Osteocyte (in vitro differentiated cells): ENCODE results near the gene PICALM. TPM values are rescaled to one million over a fixed set of nuclear protein-coding genes. Genes with fewer than 3 reads are reported as not detected.
"Not testable (repeated sequence)": the region's sequence is repeated elsewhere in the genome, so short reads cannot be mapped to it uniquely, and the experiment has no call there.

ENCODE experiments used
- DNase-seq: peaks from one replicate; pipeline ENCODE4 v3.0.0; 2021; ENCODE audit warnings: mixed read lengths; ENCODE audit not compliant: unreplicated experiment; ENCODE audit errors: extremely low spot score
- H3K27ac Mint-ChIP-seq: one replicate; pipeline ENCODE4 v1.8.0; 2021; ENCODE audit warnings: mild to moderate bottlenecking, mixed read lengths; ENCODE audit not compliant: unreplicated experiment
- H3K27me3 Mint-ChIP-seq: one replicate; pipeline ENCODE4 v1.8.0; 2021; ENCODE audit warnings: mixed read lengths; ENCODE audit not compliant: unreplicated experiment
- H3K36me3 Mint-ChIP-seq: one replicate; pipeline ENCODE4 v1.8.0; 2021; ENCODE audit warnings: mixed read lengths; ENCODE audit not compliant: unreplicated experiment
- H3K4me1 Mint-ChIP-seq: one replicate; pipeline ENCODE4 v1.8.0; 2021; ENCODE audit warnings: mixed read lengths; ENCODE audit not compliant: unreplicated experiment
- H3K4me3 Mint-ChIP-seq: one replicate; pipeline ENCODE4 v1.8.0; 2021; ENCODE audit warnings: mild to moderate bottlenecking, moderate library complexity, mixed read lengths; ENCODE audit not compliant: unreplicated experiment
- H3K9me3 Mint-ChIP-seq: one replicate; pipeline ENCODE4 v1.8.0; 2021; ENCODE audit warnings: mixed read lengths; ENCODE audit not compliant: unreplicated experiment
- CTCF ChIP-seq: fragments of 200-600 bp; sonication (generic); IDR thresholded peaks from 2 replicates; pipeline ENCODE4 v1.5.0; 2021; ENCODE audit warnings: antibody characterized with exemption, mild to moderate bottlenecking, moderate library complexity
- total RNA-seq: library from RNA; stranded (reverse); gene quantifications from 2 replicates; pipeline ENCODE4 v1.2.1, GENCODE V29; 2021

The PICALM gene
- total RNA-seq, 1 donor from 2014 or later = 267 TPM

- H3K4me3 Mint-ChIP-seq = no peak overlapping the region
- H3K27ac Mint-ChIP-seq = peak overlapping the region; percentile 52
- peaks cover 15% of the 10 kb centered on the region for H3K4me1 Mint-ChIP-seq
- H3K36me3 Mint-ChIP-seq = no peaks in the 10 kb centered on the region
- H3K9me3 Mint-ChIP-seq = no peaks in the 10 kb centered on the region
- TF ChIP-seq CTCF = no peak
- no peaks in the 10 kb centered on the region for H3K27me3 Mint-ChIP-seq
- DNase-seq = no peak
Observed at GRCh38 chr11:86116386-86116726, 47.5 kb upstream of the PICALM start.

GRCh38 chr11:86115542-86116385 is 46.9 kb upstream of the PICALM start:
- Mint-ChIP-seq H3K4me1 (peaks cover 15% of the 10 kb centered on the region), H3K9me3 (no peaks in the 10 kb centered on the region), H3K36me3 (no peaks in the 10 kb centered on the region), H3K27ac (peak overlapping the region; percentile 52), H3K4me3 (no peak overlapping the region), H3K27me3 (no peaks in the 10 kb centered on the region)
- DNase-seq = no peak
- no peak for TF ChIP-seq CTCF

GRCh38 chr11:86108890-86109638 is 40.2 kb upstream of the PICALM start:
- DNase-seq = no peak
- H3K27me3 Mint-ChIP-seq = no peaks in the 10 kb centered on the region
- peaks cover 14% of the 10 kb centered on the region for H3K4me1 Mint-ChIP-seq
- no peak overlapping the region for H3K4me3 Mint-ChIP-seq
- TF ChIP-seq CTCF = no peak
- H3K27ac Mint-ChIP-seq = no peak overlapping the region
- H3K36me3 Mint-ChIP-seq = no peaks in the 10 kb centered on the region
- H3K9me3 Mint-ChIP-seq = no peaks in the 10 kb centered on the region

GRCh38 chr11:86108191-86108590 is 39.3 kb upstream of the PICALM start:
- no peak overlapping the region for H3K27ac Mint-ChIP-seq
- TF ChIP-seq CTCF = no peak
- peaks cover 14% of the 10 kb centered on the region for H3K4me1 Mint-ChIP-seq
- H3K9me3 Mint-ChIP-seq = no peaks in the 10 kb centered on the region
- no peaks in the 10 kb centered on the region for H3K36me3 Mint-ChIP-seq
- no peak overlapping the region for H3K4me3 Mint-ChIP-seq
- DNase-seq = no peak
- H3K27me3 Mint-ChIP-seq = no peaks in the 10 kb centered on the region

GRCh38 chr11:86106916-86107315 is 38.0 kb upstream of the PICALM start:
- H3K27me3 Mint-ChIP-seq = no peaks in the 10 kb centered on the region
- peaks cover 18% of the 10 kb centered on the region for H3K4me1 Mint-ChIP-seq
- DNase-seq = no peak
- no peaks in the 10 kb centered on the region for H3K36me3 Mint-ChIP-seq
- H3K9me3 Mint-ChIP-seq = no peaks in the 10 kb centered on the region
- TF ChIP-seq CTCF = no peak
- no peak overlapping the region for H3K4me3 Mint-ChIP-seq
- H3K27ac Mint-ChIP-seq = peak overlapping the region; percentile 74

GRCh38 chr11:86106031-86106430 is 37.1 kb upstream of the PICALM start:
- not testable (repeated sequence) for H3K9me3 Mint-ChIP-seq, H3K36me3 Mint-ChIP-seq, DNase-seq, H3K27me3 Mint-ChIP-seq, H3K27ac Mint-ChIP-seq, H3K4me3 Mint-ChIP-seq
- peaks cover 24% of the 10 kb centered on the region for H3K4me1 Mint-ChIP-seq

GRCh38 chr11:86105601-86106000 is 36.7 kb upstream of the PICALM start:
- not testable (repeated sequence) for DNase-seq, H3K4me3 Mint-ChIP-seq, H3K36me3 Mint-ChIP-seq, H3K27ac Mint-ChIP-seq, H3K27me3 Mint-ChIP-seq, H3K9me3 Mint-ChIP-seq
- H3K4me1 Mint-ChIP-seq = peaks cover 26% of the 10 kb centered on the region
